ENCODE measurements around the gene REPIN1. TPM values are rescaled to one million over a fixed set of nuclear protein-coding genes. Genes with fewer than 3 reads are reported as not detected.

Gene REPIN1
- total and polyA plus RNA-seq, 9 of the 15 experiments (the other 6 are each of a cell fraction or from before 2014, with no cell fraction given) = 8.1 to 283 (median 94.3) TPM

DNA sequence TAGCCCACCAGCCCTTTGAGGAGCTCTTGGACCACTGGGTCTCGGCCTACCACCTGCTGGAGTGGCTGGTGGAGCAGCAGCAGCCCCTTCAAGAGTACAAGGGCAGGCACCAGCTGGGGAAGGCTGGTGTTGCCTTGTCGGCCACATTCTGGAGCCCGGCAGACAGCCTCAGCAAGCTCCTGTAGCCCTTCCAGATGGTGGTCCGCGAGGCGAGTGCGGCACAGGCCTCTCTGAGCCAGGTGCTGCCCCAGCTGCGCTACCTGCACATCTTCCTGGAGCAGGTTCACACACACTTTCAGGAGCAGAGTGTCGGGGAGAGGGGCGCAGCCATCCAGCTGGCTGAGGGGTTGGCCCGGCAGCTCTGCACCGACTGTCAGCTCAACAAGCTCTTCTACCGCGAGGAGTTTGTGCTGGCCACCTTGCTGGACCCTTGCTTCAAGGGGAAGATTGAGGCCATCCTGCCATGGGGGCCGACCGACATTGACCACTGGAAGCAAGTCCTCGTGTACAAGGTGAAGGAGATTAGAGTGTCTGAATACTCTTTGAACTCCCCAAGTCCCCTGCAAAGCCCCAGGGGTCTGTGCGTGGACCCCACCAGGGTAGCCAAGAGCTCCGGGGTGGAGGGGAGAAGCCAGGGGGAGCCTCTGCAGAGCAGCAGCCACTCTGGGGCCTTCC is 38.3 kb upstream of the REPIN1 start (continued):
- TF ChIP-seq ZFX (CRISPR knock-in tag; IDR thresholded peaks at IDR 0.05) = peak; percentile 38; the same call in 1 of the 2 replicates
- TF ChIP-seq, protein P1, sequence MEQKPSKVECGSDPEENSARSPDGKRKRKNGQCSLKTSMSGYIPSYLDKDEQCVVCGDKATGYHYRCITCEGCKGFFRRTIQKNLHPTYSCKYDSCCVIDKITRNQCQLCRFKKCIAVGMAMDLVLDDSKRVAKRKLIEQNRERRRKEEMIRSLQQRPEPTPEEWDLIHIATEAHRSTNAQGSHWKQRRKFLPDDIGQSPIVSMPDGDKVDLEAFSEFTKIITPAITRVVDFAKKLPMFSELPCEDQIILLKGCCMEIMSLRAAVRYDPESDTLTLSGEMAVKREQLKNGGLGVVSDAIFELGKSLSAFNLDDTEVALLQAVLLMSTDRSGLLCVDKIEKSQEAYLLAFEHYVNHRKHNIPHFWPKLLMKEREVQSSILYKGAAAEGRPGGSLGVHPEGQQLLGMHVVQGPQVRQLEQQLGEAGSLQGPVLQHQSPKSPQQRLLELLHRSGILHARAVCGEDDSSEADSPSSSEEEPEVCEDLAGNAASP (IDR thresholded peaks at IDR 0.05) = no peak
- TF ChIP-seq, protein P2, sequence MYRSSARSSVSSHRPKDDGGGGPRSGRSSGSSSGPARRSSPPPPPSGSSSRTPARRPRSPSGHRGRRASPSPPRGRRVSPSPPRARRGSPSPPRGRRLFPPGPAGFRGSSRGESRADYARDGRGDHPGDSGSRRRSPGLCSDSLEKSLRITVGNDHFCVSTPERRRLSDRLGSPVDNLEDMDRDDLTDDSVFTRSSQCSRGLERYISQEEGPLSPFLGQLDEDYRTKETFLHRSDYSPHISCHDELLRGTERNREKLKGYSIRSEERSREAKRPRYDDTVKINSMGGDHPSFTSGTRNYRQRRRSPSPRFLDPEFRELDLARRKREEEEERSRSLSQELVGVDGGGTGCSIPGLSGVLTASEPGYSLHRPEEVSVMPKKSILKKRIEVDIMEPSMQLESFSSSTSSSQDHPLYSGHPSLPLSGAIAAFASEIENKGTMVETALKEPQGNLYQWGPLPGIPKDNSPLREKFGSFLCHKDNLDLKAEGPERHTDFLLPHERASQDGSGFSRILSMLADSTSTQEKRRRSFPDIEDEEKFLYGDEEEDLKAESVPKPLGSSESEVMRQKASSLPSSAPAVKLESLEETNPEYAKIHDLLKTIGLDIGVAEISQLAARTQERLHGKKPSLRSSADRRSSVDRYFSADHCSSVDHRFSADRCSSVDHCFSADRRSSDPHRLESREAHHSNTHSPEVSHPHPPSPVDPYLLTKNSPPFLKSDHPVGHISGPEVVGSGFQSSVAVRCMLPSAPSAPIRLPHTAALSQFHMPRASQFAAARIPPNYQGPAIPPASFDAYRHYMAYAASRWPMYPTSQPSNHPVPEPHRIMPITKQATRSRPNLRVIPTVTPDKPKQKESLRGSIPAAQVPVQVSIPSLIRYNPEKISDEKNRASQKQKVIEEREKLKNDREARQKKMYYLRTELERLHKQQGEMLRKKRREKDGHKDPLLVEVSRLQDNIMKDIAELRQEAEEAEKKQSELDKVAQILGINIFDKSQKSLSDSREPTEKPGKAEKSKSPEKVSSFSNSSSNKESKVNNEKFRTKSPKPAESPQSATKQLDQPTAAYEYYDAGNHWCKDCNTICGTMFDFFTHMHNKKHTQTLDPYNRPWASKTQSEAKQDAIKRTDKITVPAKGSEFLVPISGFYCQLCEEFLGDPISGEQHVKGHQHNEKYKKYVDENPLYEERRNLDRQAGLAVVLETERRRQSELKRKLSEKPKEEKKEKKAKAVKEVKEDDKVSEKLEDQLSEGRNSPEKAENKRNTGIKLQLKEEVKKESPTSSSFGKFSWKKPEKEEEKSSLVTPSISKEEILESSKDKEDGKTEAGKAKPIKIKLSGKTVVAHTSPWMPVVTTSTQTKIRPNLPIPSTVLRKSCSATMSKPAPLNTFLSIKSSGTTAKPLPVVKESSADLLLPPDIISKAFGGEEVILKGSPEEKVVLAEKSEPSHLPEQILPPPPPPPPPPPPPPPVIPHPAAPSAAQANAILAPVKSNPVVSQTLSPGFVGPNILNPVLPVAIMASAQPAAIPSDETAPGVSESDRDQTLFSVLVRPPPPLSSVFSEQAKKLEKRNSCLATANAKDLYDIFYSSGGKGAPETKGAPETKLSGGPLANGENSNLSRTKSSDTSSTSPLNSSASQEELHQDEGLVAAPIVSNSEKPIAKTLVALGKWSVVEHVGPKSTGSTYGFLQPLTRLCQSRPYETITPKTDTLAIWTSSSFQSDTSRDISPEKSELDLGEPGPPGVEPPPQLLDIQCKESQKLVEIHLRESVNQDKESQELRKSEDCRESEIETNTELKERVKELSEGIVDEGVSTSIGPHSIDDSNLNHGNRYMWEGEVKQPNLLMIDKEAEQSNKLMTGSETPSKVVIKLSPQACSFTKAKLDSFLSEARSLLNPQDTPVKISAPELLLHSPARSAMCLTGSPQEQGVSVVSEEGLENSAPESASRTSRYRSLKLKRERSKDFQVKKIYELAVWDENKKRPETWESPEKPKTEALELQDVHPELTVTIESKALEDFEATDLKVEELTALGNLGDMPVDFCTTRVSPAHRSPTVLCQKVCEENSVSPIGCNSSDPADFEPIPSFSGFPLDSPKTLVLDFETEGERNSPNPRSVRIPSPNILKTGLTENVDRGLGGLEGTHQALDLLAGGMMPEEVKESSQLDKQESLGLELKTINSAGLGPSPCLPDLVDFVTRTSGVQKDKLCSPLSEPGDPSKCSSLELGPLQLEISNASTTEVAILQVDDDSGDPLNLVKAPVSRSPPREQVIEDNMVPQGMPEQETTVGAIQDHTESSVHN (IDR thresholded peaks at IDR 0.05; ENCODE audit: borderline replicate concordance in 1 of 2, low read depth in 1 of 2) = no peak
- TF ChIP-seq, protein P3, sequence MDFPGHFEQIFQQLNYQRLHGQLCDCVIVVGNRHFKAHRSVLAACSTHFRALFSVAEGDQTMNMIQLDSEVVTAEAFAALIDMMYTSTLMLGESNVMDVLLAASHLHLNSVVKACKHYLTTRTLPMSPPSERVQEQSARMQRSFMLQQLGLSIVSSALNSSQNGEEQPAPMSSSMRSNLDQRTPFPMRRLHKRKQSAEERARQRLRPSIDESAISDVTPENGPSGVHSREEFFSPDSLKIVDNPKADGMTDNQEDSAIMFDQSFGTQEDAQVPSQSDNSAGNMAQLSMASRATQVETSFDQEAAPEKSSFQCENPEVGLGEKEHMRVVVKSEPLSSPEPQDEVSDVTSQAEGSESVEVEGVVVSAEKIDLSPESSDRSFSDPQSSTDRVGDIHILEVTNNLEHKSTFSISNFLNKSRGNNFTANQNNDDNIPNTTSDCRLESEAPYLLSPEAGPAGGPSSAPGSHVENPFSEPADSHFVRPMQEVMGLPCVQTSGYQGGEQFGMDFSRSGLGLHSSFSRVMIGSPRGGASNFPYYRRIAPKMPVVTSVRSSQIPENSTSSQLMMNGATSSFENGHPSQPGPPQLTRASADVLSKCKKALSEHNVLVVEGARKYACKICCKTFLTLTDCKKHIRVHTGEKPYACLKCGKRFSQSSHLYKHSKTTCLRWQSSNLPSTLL (IDR thresholded peaks at IDR 0.05) = no peak
- TF ChIP-seq, protein P4, sequence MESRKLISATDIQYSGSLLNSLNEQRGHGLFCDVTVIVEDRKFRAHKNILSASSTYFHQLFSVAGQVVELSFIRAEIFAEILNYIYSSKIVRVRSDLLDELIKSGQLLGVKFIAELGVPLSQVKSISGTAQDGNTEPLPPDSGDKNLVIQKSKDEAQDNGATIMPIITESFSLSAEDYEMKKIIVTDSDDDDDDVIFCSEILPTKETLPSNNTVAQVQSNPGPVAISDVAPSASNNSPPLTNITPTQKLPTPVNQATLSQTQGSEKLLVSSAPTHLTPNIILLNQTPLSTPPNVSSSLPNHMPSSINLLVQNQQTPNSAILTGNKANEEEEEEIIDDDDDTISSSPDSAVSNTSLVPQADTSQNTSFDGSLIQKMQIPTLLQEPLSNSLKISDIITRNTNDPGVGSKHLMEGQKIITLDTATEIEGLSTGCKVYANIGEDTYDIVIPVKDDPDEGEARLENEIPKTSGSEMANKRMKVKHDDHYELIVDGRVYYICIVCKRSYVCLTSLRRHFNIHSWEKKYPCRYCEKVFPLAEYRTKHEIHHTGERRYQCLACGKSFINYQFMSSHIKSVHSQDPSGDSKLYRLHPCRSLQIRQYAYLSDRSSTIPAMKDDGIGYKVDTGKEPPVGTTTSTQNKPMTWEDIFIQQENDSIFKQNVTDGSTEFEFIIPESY (CRISPR knock-in tag; IDR thresholded peaks at IDR 0.05) = peak; percentile 60; the same call in 1 of the 2 replicates
- no peak for TF ChIP-seq KAT2B (IDR thresholded peaks at IDR 0.05; ENCODE audit: low read depth, low read length)
- TF ChIP-seq, protein P5, sequence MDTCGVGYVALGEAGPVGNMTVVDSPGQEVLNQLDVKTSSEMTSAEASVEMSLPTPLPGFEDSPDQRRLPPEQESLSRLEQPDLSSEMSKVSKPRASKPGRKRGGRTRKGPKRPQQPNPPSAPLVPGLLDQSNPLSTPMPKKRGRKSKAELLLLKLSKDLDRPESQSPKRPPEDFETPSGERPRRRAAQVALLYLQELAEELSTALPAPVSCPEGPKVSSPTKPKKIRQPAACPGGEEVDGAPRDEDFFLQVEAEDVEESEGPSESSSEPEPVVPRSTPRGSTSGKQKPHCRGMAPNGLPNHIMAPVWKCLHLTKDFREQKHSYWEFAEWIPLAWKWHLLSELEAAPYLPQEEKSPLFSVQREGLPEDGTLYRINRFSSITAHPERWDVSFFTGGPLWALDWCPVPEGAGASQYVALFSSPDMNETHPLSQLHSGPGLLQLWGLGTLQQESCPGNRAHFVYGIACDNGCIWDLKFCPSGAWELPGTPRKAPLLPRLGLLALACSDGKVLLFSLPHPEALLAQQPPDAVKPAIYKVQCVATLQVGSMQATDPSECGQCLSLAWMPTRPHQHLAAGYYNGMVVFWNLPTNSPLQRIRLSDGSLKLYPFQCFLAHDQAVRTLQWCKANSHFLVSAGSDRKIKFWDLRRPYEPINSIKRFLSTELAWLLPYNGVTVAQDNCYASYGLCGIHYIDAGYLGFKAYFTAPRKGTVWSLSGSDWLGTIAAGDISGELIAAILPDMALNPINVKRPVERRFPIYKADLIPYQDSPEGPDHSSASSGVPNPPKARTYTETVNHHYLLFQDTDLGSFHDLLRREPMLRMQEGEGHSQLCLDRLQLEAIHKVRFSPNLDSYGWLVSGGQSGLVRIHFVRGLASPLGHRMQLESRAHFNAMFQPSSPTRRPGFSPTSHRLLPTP (IDR thresholded peaks at IDR 0.05; ENCODE audit: borderline replicate concordance, extremely low read depth, insufficient read length) = no peak
- TF ChIP-seq RAD51 (IDR thresholded peaks at IDR 0.05; ENCODE audit: borderline replicate concordance, low read depth) = no peak

Measured in K562 (cell line).